Heart right ventricle (tissue), 16 donors: ENCODE results near the gene WWOX. TPM values are rescaled to one million over a fixed set of nuclear protein-coding genes. Genes with fewer than 3 reads are reported as not detected.

Source experiments
- ATAC-seq, 8 donors: fragments of 200-7000 bp; cut with Tn5 transposase; one replicate each; pipeline ENCODE4 v1.9.1; 2020; ENCODE audit warnings: mild to moderate bottlenecking in 8 of 8, moderate library complexity in 8 of 8, moderate number of reproducible peaks in 1 of 8
- DNase-seq, 2 donors: peaks; one replicate each; pipeline ENCODE4 v3.0.0-alpha.2; 2020
- H3K27ac ChIP-seq, 10 donors: fragments of 200-600 bp; sonication (generic) in 2 of 10; one replicate each; pipeline versions ENCODE4 v1.5.0 to v1.8.0; 2020 to 2022; ENCODE audit warnings: mild to moderate bottlenecking in 3 of 10
- H3K27me3 ChIP-seq, 7 donors: fragments of 200-600 bp; one replicate each; pipeline ENCODE4 v1.8.0; 2021 to 2022; ENCODE audit warnings: mild to moderate bottlenecking in 2 of 7
- H3K36me3 ChIP-seq, 9 donors: fragments of 200-600 bp; sonication (generic) in 1 of 9; one replicate each; pipeline versions ENCODE4 v1.5.0 to v1.8.0; 2020 to 2022; ENCODE audit warnings: mild to moderate bottlenecking in 2 of 9
- H3K4me1 ChIP-seq, 9 donors: fragments of 200-600 bp; sonication (generic) in 1 of 9; one replicate each; pipeline versions ENCODE4 v1.5.0 to v1.8.0; 2020 to 2022; ENCODE audit warnings: mild to moderate bottlenecking in 4 of 9
- H3K4me3 ChIP-seq, 10 donors: fragments of 200-600 bp; sonication (generic) in 2 of 10; one replicate each; pipeline versions ENCODE4 v1.5.0 to v1.8.0; 2020 to 2022; ENCODE audit warnings: mild to moderate bottlenecking in 7 of 10, moderate library complexity in 2 of 10
- H3K9me3 ChIP-seq, 11 donors: fragments of 200-600 bp in 10 of 11; sonication (generic) in 2 of 11; one replicate each; pipeline versions ENCODE4 v1.5.0 to v1.8.0; 2013 to 2022; ENCODE audit warnings: mild to moderate bottlenecking in 2 of 11, control low read depth in 1 of 11, moderate library complexity in 1 of 11
- WGBS, 2 donors: extraction: QIAGEN DNeasy Blood & Tissue Kit; methylation state at CpG; one replicate each; pipeline ENCODE4 v1.1.7; 2013; ENCODE audit warnings: inconsistent platforms in 1 of 2; 5-methylcytosine and 5-hydroxymethylcytosine counted together
- intact Hi-C, 10 donors: fragments of 100-400 bp; cut with DNase I; formaldehyde crosslinking; loops; one replicate each; pipeline versions ENCODE4 v1.11.1 to v1.14.2; 2022
- polyA plus RNA-seq, 2 donors: library from polyadenylated mRNA; stranded (reverse); fragments of 200-250 nt; gene quantifications; one replicate each; pipeline ENCODE4 v1.2.3, GENCODE V29; 2013
- total RNA-seq, 10 donors: library from RNA; stranded (reverse); fragmentation: NEBNext Ultra II Directional in 3 of 10; extraction: Animal tissue kit (Norgen Biotek cat#: 25700) in 3 of 10; gene quantifications; one replicate each; pipeline versions ENCODE4 v1.2.1 to v1.2.4, GENCODE V29; 2021 to 2023
- TF ChIP-seq, protein P1 (sequence below), 9 donors: fragments of 200-600 bp; sonication (generic) in 2 of 9; IDR thresholded peaks; one replicate each; pipeline versions ENCODE4 v1.5.0 to v1.8.0; 2021 to 2022; ENCODE audit warnings: antibody characterized with exemption in 9 of 9, mild to moderate bottlenecking in 5 of 9, moderate library complexity in 1 of 9
- donor health status: Arrhythmogenic right ventricular cardiomyopathy.
- donor health status: ischemic (EF 13 %, LVEDD 7.1; RV severe dilation, severe dysfunction).
- donor health status: healthy with polysubstance abuse.
- donor health status: DM: no; HTN: yes; CAD: no.
- donor health status: DM: no; HTN: no; CAD: no.
- donor health status: ischemic (EF 25% LVEDD 6.9; RV normal size, moderate dysfunction).
- donor health status: ischemic (EF 25% LVEDD 5.7; RV mildly dilated, moderate dysfunction).
- donor health status: healthy.
- donor health status: DM: yes; HTN: yes; CAD: no.
- donor health status: Ischemic cardiomyopathy.
- donor health status: ischemic (EF 35%, LVEDD 5.7; RV mildly dilated, moderate dysfunction).
- donor health status: nonischemic (EF 11% LVEDD 7.7; RV severe dilation, severe dysfunction).
- donor health status: DM: yes; HTN: yes; CAD: no.
- donor health status: PGD.
- donor health status: ischemic (EF 29% LVEDD 5.4; RV normal size, mild dysfunction).
- donor health status: nonischemic (EF 23%, LVEDD 6.1; RV moderate dilation, normal function).

The WWOX gene
- total and polyA plus RNA-seq, 12 donors = 4.9 to 15.0 (median 9.9) TPM

DNA sequence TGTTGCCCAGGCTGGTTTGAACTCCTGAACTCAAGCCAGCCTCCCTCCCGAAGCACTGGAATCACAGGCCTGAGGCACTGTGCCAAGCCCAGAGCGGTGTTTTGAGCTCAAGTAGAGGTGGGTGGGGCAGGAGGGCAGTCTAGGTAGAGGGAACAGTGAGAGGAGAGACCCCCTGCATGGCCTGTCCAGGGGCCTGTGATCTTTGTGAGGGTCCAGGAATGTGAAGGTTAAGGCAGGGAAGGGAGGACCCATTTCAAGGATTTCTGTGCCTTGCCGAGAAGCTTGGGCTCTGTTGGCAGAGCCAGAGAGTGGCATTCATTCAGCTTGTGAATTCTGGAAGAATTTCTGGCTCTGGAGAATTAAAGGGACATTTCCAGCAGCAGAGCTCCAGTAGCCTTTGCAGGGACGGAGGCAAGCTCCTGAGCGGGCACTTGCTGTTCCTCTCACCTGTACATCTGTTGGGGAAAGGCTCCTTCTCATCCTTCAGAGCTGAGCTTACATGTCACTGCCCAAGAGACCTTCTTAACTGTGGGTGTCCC, 2.7 kb downstream of the WWOX start:
- ATAC-seq (no peak), DNase-seq (no peak)
- WGBS, 2 donors = 78 to 81% methylated on average over 5 of the region's 5 CpGs
- Histone ChIP-seq H3K4me1 (peaks cover 3 to 15% (median 8%) of the 10 kb centered on the region in 9 donors), H3K27ac (no peak overlapping the region), H3K9me3 (no peaks in the 10 kb centered on the region), H3K4me3 (no peak overlapping the region), H3K36me3 (no peaks in the 10 kb centered on the region), H3K27me3 (no peaks in the 10 kb centered on the region)
- intact Hi-C loops = loop anchor here in 2 of 10 donors (5.0 to 10.0 kb wide), 2 partner anchors 425 to 693 kb away; no protein-coding TSS in a partner anchor
- TF ChIP-seq, protein P1, sequence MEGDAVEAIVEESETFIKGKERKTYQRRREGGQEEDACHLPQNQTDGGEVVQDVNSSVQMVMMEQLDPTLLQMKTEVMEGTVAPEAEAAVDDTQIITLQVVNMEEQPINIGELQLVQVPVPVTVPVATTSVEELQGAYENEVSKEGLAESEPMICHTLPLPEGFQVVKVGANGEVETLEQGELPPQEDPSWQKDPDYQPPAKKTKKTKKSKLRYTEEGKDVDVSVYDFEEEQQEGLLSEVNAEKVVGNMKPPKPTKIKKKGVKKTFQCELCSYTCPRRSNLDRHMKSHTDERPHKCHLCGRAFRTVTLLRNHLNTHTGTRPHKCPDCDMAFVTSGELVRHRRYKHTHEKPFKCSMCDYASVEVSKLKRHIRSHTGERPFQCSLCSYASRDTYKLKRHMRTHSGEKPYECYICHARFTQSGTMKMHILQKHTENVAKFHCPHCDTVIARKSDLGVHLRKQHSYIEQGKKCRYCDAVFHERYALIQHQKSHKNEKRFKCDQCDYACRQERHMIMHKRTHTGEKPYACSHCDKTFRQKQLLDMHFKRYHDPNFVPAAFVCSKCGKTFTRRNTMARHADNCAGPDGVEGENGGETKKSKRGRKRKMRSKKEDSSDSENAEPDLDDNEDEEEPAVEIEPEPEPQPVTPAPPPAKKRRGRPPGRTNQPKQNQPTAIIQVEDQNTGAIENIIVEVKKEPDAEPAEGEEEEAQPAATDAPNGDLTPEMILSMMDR (IDR thresholded peaks at IDR 0.05) = no peak

DNA sequence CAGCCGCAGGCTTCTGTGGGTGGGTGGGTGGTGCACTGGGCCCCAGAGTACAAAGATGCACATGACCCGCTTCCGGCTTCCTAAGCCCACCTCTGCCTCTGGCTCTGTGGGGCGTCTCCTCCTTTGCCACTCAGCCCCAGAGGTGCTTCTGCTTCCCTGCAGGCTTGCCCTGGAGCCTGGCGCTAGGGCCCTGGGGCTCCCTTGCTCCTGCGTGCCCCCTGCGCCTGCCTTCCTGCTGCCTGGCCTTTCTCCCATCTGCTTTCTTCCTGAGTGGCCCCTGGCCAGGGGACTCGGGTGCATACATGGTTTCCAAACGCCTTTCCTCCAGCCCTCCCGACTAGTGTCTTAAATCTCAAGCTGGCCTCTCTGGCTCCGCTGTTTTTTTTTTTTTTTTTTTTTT, 3.4 kb downstream of the WWOX start:
- 72 to 78% methylated on average over 11 of the region's 11 CpGs for WGBS, 2 donors
- no peaks in the 10 kb centered on the region for H3K36me3 ChIP-seq
- TF ChIP-seq, protein P1 (IDR thresholded peaks at IDR 0.05) = no peak
- no peak for DNase-seq
- peaks cover 3 to 15% (median 8%) of the 10 kb centered on the region in 9 donors for H3K4me1 ChIP-seq
- no peaks in the 10 kb centered on the region for H3K27me3 ChIP-seq
- intact Hi-C loops = loop anchor here in 2 of 10 donors (5.0 to 10.0 kb wide), 2 partner anchors 426 to 692 kb away; no protein-coding TSS in a partner anchor
- no peak overlapping the region for H3K27ac ChIP-seq
- ATAC-seq = no peak
- no peaks in the 10 kb centered on the region for H3K9me3 ChIP-seq
- no peak overlapping the region for H3K4me3 ChIP-seq

DNA sequence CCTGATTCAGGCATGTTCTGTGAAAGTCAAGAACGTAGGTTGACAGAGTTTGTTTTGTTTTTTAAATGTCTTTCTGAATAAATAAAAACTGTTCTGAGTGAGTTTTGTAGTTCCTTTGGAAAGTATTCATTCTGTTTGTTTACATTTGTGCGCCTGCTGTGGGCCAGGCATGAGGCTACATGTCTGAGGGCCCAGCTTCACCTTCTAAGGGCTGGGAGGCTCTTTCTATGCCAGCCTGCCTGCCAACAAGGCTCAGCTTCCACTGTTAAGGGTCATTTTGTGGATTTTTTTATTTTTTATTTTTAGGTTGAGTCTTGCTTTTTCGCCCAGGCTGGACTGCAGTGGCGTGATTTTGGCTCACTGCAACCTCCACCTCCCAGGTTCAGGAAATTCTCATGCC, 6.1 kb downstream of the WWOX start:
- H3K36me3 ChIP-seq = peaks cover 0 to 22% (median 4%) of the 10 kb centered on the region in 9 donors
- ATAC-seq = no peak
- DNase-seq = no peak
- H3K4me1 ChIP-seq = peaks cover 0 to 2% (median under 1%) of the 10 kb centered on the region in 9 donors
- TF ChIP-seq, protein P1 (IDR thresholded peaks at IDR 0.05) = no peak
- no peak overlapping the region for H3K4me3 ChIP-seq
- H3K27me3 ChIP-seq = no peaks in the 10 kb centered on the region
- WGBS, 2 donors = 86 to 92% methylated on average over 4 of the region's 4 CpGs
- no peak overlapping the region for H3K27ac ChIP-seq
- intact Hi-C loops = loop anchor here in 1 of 10 donors (10.0 kb wide), 1 partner anchor 689 kb away; no protein-coding TSS in a partner anchor
- H3K9me3 ChIP-seq = no peaks in the 10 kb centered on the region

DNA sequence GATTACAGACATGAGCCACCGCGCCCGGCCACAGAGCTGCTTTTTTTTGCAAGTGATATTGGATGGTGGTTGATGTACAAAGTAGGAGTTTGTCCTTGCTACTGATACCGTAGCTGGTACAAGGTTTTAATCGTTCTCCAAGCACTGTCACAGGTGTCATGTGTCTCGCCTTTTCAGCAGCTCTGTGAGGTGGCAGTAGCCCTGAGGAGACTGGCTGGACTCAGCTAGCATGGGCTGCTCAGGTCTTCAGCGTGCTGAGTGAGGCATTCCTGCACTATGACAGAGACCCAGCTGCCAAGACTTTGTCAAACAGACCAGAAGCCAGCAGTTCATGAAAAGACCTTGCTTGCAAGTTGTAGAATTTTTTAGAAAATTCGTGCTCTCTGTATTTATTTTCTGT, 7.2 kb downstream of the WWOX start:
- TF ChIP-seq, protein P1 (IDR thresholded peaks at IDR 0.05) = no peak
- 41 to 56% methylated on average over 8 of the region's 8 CpGs for WGBS, 2 donors
- DNase-seq (no peak), ATAC-seq (peak in 4 of 8 donors; percentile 28 to 59 (median 49))
- H3K9me3 ChIP-seq = no peaks in the 10 kb centered on the region
- H3K27ac ChIP-seq = no peak overlapping the region
- peaks cover 0 to 34% (median 4%) of the 10 kb centered on the region in 9 donors for H3K36me3 ChIP-seq
- intact Hi-C loops = loop anchor here in 1 of 10 donors (10.0 kb wide), 1 partner anchor 688 kb away; no protein-coding TSS in a partner anchor
- no peaks in the 10 kb centered on the region for H3K27me3 ChIP-seq
- H3K4me1 ChIP-seq = no peaks in the 10 kb centered on the region
- H3K4me3 ChIP-seq = no peak overlapping the region
